NOMO-1 treated with dmso at 0.1 percent for 144 hours (cell line): ENCODE data around the gene FBXO9.

ENCODE experiments used
- DNase-seq: peaks from one replicate; lab custom pipeline; 2025; ENCODE audit not compliant: unreplicated experiment; lab: John Stamatoyannopoulos, UW

The FBXO9 gene

DNA sequence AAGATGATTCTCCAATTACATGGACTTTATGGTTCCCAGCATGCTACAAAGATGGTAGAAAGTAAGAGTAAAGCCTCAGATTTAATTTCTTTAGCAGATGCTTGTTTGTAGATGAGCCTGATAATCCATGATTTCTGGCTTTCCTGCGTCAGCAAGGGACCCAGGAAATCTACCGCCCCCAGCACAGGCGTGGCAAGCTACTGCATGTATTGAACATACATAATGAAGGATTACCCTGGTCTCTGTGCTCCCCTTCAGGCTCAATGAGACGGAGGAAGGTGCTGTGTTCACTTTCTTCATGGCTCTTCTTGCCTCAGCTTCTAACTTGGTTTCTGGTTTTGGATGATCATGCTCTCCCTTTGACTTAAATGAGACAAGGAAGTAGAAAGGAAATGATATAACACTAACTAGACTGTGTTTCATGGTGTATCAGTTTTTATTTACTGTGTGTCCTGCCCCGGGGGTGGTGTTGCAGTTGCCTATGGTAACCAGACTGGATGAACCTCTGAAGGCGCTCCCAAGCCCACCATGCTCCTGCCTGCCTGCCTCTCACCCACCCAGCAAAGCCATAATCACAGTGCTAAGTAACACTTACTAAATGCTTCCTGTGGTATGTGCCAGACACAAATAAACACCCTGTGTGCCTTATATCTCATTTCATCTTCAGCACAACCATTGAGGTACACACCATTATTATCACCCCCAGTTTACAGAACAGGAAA is 65.5 kb downstream of the FBXO9 start:
- DNase-seq: no peak

GRCh38 chr6:53133961-53134360 is 68.8 kb downstream of the FBXO9 start:
- no peak for DNase-seq

- no peak for DNase-seq
Observed at GRCh38 chr6:53134601-53135235, 69.5 kb downstream of the FBXO9 start.

GRCh38 chr6:53136000-53136609 is 70.9 kb downstream of the FBXO9 start:
- no peak for DNase-seq

DNA sequence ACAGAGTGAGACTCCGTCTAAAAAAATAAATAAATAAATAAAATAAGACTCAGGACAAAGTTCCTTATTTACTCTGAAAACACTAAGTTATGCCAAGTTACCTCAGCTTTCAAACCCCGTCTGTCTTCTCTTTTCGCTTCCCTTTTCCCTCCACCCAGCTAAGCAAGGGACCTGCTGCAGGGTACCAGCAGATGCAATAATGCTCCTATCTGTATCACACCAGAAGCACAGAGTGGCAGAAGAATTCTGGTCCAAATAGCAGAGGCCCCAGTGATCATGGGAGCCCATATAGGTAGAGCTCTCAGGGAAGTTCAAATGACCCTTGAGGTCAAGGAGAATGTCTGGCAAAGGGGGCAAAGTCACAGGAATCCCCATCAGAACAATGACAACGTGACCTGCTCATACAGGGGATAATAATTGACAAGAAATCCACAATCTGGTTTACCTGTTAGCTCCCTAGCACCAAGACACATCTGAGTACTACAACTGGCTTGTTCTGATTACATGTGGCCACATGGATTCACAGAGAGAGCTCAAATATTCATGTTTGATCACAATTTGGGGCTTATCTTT is 74.7 kb downstream of the FBXO9 start:
- DNase-seq: peak; percentile 14

DNA sequence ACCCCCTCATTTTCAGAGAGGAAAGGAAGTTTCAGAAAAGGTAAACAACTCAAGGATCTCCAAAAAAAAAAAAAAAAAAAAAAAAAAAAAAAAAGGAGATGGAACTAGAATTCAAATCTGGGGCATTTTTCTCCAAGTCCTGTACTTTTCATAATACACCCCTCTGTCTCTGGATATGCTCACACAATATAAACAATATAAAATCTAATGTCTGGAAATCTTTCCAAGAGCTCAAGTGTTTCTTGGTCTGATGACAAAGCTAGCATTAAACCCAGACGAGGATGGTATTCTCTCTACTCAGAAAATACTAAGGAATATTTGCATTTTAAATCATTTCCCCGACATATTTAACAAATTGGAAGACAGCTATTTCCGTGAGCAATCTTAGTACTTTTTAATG is 77.6 kb downstream of the FBXO9 start:
- DNase-seq: no peak

- DNase-seq: no peak
Observed at GRCh38 chr6:53143710-53144109, 78.5 kb downstream of the FBXO9 start.

DNA sequence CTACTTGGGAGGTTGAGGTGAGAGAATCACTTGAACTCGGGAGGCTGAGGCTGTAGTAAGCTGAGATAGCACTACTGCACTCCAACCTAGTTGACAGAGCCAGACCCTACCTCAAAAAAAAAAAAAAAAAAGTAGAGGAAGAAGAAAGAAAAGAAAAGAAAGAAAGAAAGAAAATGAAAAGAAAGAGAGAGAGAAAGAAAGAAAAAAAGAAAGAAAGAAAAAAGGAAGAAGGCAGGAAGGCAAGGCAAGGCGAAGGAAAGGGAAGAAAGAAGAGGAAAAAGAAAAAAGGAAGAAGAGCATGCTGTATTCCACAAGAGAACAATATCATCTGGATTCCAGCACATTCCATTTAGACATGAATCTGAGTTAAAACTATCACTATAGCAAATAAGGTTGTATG is 79.6 kb downstream of the FBXO9 start:
- DNase-seq: no peak

DNA sequence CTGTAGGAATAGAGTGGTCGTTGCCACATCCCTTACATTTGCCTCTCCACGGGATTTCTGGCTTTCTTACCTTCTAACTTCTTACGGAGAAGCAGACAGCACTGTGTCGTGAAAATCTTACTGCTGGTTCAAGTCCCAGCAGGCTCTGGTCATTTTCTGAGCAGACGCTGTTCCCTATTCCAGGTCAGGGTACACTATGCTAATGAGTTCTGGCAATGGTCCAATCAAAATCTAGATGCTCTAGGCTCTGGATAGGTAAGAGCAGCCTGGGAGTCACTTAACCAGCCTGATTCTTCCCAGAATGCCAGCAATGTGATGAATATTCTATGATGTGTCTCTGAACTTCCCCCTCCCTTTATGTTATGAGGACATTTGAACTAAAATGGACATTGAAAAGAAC is 83.5 kb downstream of the FBXO9 start, which contains the start of gene GCM1:
Gene GCM1, minus strand, starts transcription at position 158 of the 400 bp plus-strand sequence. CDS start 3,209 bp downstream, outside the sequence.
- no peak for DNase-seq
